HCT116 (cell line): Measurements from ENCODE around the gene PCDH17. TPM values are rescaled to one million over a fixed set of nuclear protein-coding genes. Genes with fewer than 3 reads are reported as not detected.

Source experiments
- ATAC-seq: fragments of 200-7000 bp; cut with Tn5 transposase; 2 replicates; pipeline ENCODE4 v1.9.1; 2020; ENCODE audit warnings: mild to moderate bottlenecking, moderate library complexity
- BruUV-seq: library from RNA; stranded (reverse); fragments of 400-500 nt; replicated peaks from 2 replicates; lab custom pipeline; 2021; lab: Mats Ljungman, UMichigan
- CTCF ChIA-PET: fragments of 300-600 bp; sonication (Branson Sonifier 250); formaldehyde crosslinking; loops from one replicate; lab custom pipeline; 2021; ENCODE audit warnings: antibody characterized with exemption; lab: Charles Lee
- POLR2A ChIA-PET: fragments of 300-600, 350-600 bp; sonication (Branson Sonifier 250); formaldehyde crosslinking; loops from one replicate; lab custom pipeline; 2021; ENCODE audit warnings: antibody characterized with exemption; lab: Charles Lee
- RAD21 ChIA-PET, 2 experiments: fragments of 300-600 bp; sonication (Branson Sonifier 250); formaldehyde crosslinking; loops; one replicate each; lab custom pipeline; 2023; ENCODE audit warnings: low total read pairs in 2 of 2; ENCODE audit not compliant: uncharacterized antibody in 2 of 2, unreplicated experiment in 2 of 2, low non-redundant PET in 1 of 2; lab: Charles Lee
- DNase-seq: peaks from one replicate; pipeline ENCODE4 v3.0.0-alpha.2; 2010; ENCODE audit warnings: low read depth, low spot score
- H2AFZ ChIP-seq: fragments of 200-600 bp; shearing (Covaris generic), sonication (generic); 2 replicates; pipeline ENCODE4 v1.6.1; 2017; ENCODE audit warnings: low read depth, mixed run types, mixed read lengths, antibody characterized with exemption, low read length; ENCODE audit not compliant: poor library complexity, severe bottlenecking
- H3K27ac ChIP-seq: 2 replicates; pipeline ENCODE4 v1.5.1; 2012; ENCODE audit warnings: low read depth, low read length
- H3K27me3 ChIP-seq: fragments of 200-600 bp; sonication (generic); 2 replicates; pipeline ENCODE4 v1.6.1; 2016; ENCODE audit warnings: mixed run types, low read length, mixed read lengths; ENCODE audit not compliant: insufficient read depth
- H3K36me3 ChIP-seq, 2 experiments: fragments of 200-500 bp in 1 of 2; fragments of 200-600 bp in 1 of 2; sonication (Bioruptor generic) in 1 of 2; sonication (generic) in 1 of 2; 2 replicates each; pipeline versions ENCODE4 v1.5.1 to v1.6.1; 2014 to 2016; ENCODE audit warnings: low read length in 2 of 2, inconsistent platforms in 1 of 2, mixed read lengths in 1 of 2, mixed run types in 1 of 2; ENCODE audit not compliant: insufficient read depth in 2 of 2, control insufficient read depth in 1 of 2
- H3K4me1 ChIP-seq, 2 experiments: fragments of 200-600 bp in 1 of 2; sonication (generic) in 1 of 2; 2 replicates each; pipeline versions ENCODE4 v1.5.1 to v1.6.1; 2012 to 2017; ENCODE audit warnings: low read length in 2 of 2, inconsistent platforms in 1 of 2, mild to moderate bottlenecking in 1 of 2, mixed read lengths in 1 of 2, mixed run types in 1 of 2, moderate library complexity in 1 of 2; ENCODE audit not compliant: insufficient read depth in 2 of 2, control insufficient read depth in 1 of 2
- H3K4me2 ChIP-seq: fragments of 200-600 bp; sonication (generic); 2 replicates; pipeline ENCODE4 v1.6.1; 2017; ENCODE audit warnings: mixed run types, low read length, mixed read lengths
- H3K4me3 ChIP-seq, 2 experiments: fragments of 200-600 bp in 1 of 2; sonication (generic) in 1 of 2; replicated peaks in 1 of 2; 2 replicates each; pipeline ENCODE4 v1.5.1; 2011 to 2016; ENCODE audit warnings: low read length in 2 of 2, control low read depth in 1 of 2, low read depth in 1 of 2, mild to moderate bottlenecking in 1 of 2, mixed read lengths in 1 of 2, mixed run types in 1 of 2
- H3K79me2 ChIP-seq: fragments of 200-600 bp; sonication (generic); 2 replicates; pipeline ENCODE4 v1.6.1; 2017; ENCODE audit warnings: mild to moderate bottlenecking, mixed run types, low read length, moderate library complexity, mixed read lengths; ENCODE audit not compliant: insufficient read depth
- H3K9ac ChIP-seq: fragments of 200-600 bp; sonication (generic); 2 replicates; pipeline ENCODE4 v1.6.1; 2016; ENCODE audit warnings: low read length, mixed read lengths
- H3K9me2 ChIP-seq: fragments of 200-600 bp; sonication (generic), shearing (Covaris generic); 2 replicates; pipeline ENCODE4 v1.6.1; 2017; ENCODE audit warnings: mixed run types, mild to moderate bottlenecking, moderate library complexity; ENCODE audit not compliant: insufficient read depth
- H3K9me3 ChIP-seq, 2 experiments: fragments of 200-500 bp in 1 of 2; fragments of 200-600 bp in 1 of 2; sonication (Bioruptor generic) in 1 of 2; sonication (generic) in 1 of 2; 2 replicates each; pipeline ENCODE4 v1.6.1; 2014 to 2017; ENCODE audit warnings: low read length in 2 of 2, mixed read lengths in 2 of 2, inconsistent platforms in 1 of 2, low read depth in 1 of 2, mild to moderate bottlenecking in 1 of 2, mixed run types in 1 of 2, moderate library complexity in 1 of 2; ENCODE audit not compliant: control insufficient read depth in 1 of 2, insufficient read depth in 1 of 2
- H4K20me1 ChIP-seq: fragments of 200-600 bp; sonication (generic), shearing (Covaris generic); 2 replicates; pipeline ENCODE4 v1.6.1; 2017; ENCODE audit warnings: mixed run types, mild to moderate bottlenecking, moderate library complexity; ENCODE audit not compliant: insufficient read depth
- CBX3 ChIP-seq: IDR thresholded peaks from 2 replicates; pipeline ENCODE4 v1.6.1; 2012; ENCODE audit warnings: low read depth
- CEBPB ChIP-seq: IDR thresholded peaks from 2 replicates; pipeline ENCODE4 v1.6.1; 2012; ENCODE audit warnings: low read depth
- CTCF ChIP-seq, 3 experiments: fragments of 200-600 bp in 1 of 3; sonication (generic) in 1 of 3; IDR thresholded peaks in 2 of 3; conservative IDR thresholded peaks in 1 of 3; 2 replicates each; pipeline ENCODE4 v1.5.1; 2012 to 2017; ENCODE audit warnings: low read depth in 2 of 3, low read length in 2 of 3, antibody characterized with exemption in 1 of 3, borderline replicate concordance in 1 of 3, control low read depth in 1 of 3, mild to moderate bottlenecking in 1 of 3, mixed read lengths in 1 of 3, mixed run types in 1 of 3, moderate library complexity in 1 of 3; ENCODE audit not compliant: insufficient read depth in 1 of 3
- ELF1 ChIP-seq: IDR thresholded peaks from 2 replicates; pipeline ENCODE4 v1.6.1; 2012; ENCODE audit warnings: low read depth, borderline replicate concordance
- EZH2 ChIP-seq: fragments of 200-600 bp; sonication (generic); IDR thresholded peaks from 2 replicates; pipeline ENCODE4 v1.6.1; 2017; ENCODE audit warnings: antibody characterized with exemption, mixed run types
- EZH2phosphoT487 ChIP-seq: fragments of 200-600 bp; IDR thresholded peaks from 2 replicates; pipeline ENCODE4 v1.6.1; 2018; ENCODE audit warnings: antibody characterized with exemption, borderline replicate concordance
- FOSL1 ChIP-seq: IDR thresholded peaks from 2 replicates; pipeline ENCODE4 v1.6.1; 2012; ENCODE audit warnings: low read depth
- JUND ChIP-seq: IDR thresholded peaks from 2 replicates; pipeline ENCODE4 v1.6.1; 2012
- POLR2A ChIP-seq: IDR thresholded peaks from 2 replicates; pipeline ENCODE4 v1.7.0; 2011; ENCODE audit warnings: borderline replicate concordance; ENCODE audit not compliant: insufficient read depth, insufficient read length; ENCODE audit errors: extremely low read depth
- POLR2AphosphoS5 ChIP-seq: IDR thresholded peaks from 2 replicates; pipeline ENCODE4 v1.6.1; 2011; ENCODE audit warnings: mild to moderate bottlenecking, low read depth, low read length, moderate library complexity
- RAD21 ChIP-seq: IDR thresholded peaks from 2 replicates; pipeline ENCODE4 v1.6.1; 2012; ENCODE audit warnings: low read depth, mild to moderate bottlenecking
- SIN3A ChIP-seq: IDR thresholded peaks from 2 replicates; pipeline ENCODE4 v1.6.1; 2012; ENCODE audit warnings: low read depth
- SRF ChIP-seq: IDR thresholded peaks from 2 replicates; pipeline ENCODE4 v1.6.1; 2012; ENCODE audit warnings: low read depth
- TCF7L2 ChIP-seq: IDR thresholded peaks from 2 replicates; pipeline ENCODE4 v1.7.0; 2011; ENCODE audit warnings: borderline replicate concordance, inconsistent platforms; ENCODE audit not compliant: insufficient read depth, insufficient read length; ENCODE audit errors: extremely low read depth
- YY1 ChIP-seq: IDR thresholded peaks from 2 replicates; pipeline ENCODE4 v1.6.1; 2011; ENCODE audit warnings: low read length, low read depth, moderate library complexity, mild to moderate bottlenecking; ENCODE audit not compliant: insufficient replicate concordance; ENCODE audit errors: extremely low read depth
- ZNF274 ChIP-seq: fragments of 200-500 bp; sonication (Bioruptor generic); IDR thresholded peaks from 2 replicates; pipeline ENCODE4 v1.6.1; 2014; ENCODE audit warnings: mild to moderate bottlenecking, low read depth, low read length, inconsistent platforms
- intact Hi-C: fragments of 100-400 bp; cut with micrococcal nuclease; formaldehyde crosslinking; loops from 2 replicates; pipeline ENCODE4 v1.10.0; 2022
- total RNA-seq: library from RNA; stranded (reverse); gene quantifications from one replicate; pipeline ENCODE4 v1.2.1, GENCODE V29; 2021; ENCODE audit not compliant: unreplicated experiment
- TF ChIP-seq, protein P1 (sequence below): IDR thresholded peaks from 2 replicates; pipeline ENCODE4 v1.6.1; 2012
- TF ChIP-seq, protein P2 (sequence below): IDR thresholded peaks from 2 replicates; pipeline ENCODE4 v1.6.1; 2012
- TF ChIP-seq, protein P3 (sequence below): IDR thresholded peaks from 2 replicates; pipeline ENCODE4 v1.6.1; 2011; ENCODE audit warnings: mild to moderate bottlenecking, low read length, moderate library complexity; ENCODE audit not compliant: insufficient replicate concordance; ENCODE audit errors: extremely low read depth

Gene PCDH17
- total RNA-seq, 1 experiment from 2014 or later = 0.02 TPM

DNA sequence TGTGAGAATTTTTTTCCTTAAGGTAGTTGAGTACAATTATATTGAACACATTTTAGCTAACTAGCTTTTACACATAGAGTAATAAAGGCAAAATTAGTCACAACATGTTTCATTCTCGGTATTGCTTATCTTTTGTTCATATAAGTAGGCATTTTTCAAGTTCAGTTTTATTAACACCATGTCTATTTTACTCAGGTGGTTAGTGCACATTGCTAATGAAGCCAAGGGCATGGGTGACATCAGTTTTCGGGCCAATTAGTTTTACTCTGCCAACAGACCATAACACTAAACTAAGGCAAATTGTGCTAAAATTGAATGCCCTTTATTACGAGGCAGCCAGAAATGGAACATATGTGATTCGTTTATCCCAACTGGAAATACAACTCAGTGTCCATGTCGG, 19.6 kb upstream of the PCDH17 start:
- no peak overlapping the region for H3K9ac ChIP-seq
- RAD21 ChIA-PET = no interaction called here
- peaks cover 16 to 17% of the 10 kb centered on the region in 2 experiments; a peak in 2 of 4 replicates for H3K9me3 ChIP-seq
- no peaks in the 10 kb centered on the region for H3K27me3 ChIP-seq
- H3K4me1 ChIP-seq = no peaks in the 10 kb centered on the region
- no peak for TF ChIP-seq EZH2
- TF ChIP-seq YY1 = no peak
- no peak for TF ChIP-seq RAD21
- TF ChIP-seq SRF = no peak
- TF ChIP-seq EZH2phosphoT487 = no peak
- no peak for TF ChIP-seq SIN3A
- no peak for TF ChIP-seq CEBPB
- no peak for TF ChIP-seq POLR2A
- no peak for TF ChIP-seq JUND
- no peak for TF ChIP-seq CBX3
- TF ChIP-seq POLR2AphosphoS5 = no peak
- no peak for TF ChIP-seq TCF7L2
- TF ChIP-seq ELF1 = no peak
- TF ChIP-seq, protein P1, sequence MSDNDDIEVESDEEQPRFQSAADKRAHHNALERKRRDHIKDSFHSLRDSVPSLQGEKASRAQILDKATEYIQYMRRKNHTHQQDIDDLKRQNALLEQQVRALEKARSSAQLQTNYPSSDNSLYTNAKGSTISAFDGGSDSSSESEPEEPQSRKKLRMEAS = no peak
- TF ChIP-seq, protein P2, sequence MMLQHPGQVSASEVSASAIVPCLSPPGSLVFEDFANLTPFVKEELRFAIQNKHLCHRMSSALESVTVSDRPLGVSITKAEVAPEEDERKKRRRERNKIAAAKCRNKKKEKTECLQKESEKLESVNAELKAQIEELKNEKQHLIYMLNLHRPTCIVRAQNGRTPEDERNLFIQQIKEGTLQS = no peak
- no peak for TF ChIP-seq ZNF274
- TF ChIP-seq, protein P3, sequence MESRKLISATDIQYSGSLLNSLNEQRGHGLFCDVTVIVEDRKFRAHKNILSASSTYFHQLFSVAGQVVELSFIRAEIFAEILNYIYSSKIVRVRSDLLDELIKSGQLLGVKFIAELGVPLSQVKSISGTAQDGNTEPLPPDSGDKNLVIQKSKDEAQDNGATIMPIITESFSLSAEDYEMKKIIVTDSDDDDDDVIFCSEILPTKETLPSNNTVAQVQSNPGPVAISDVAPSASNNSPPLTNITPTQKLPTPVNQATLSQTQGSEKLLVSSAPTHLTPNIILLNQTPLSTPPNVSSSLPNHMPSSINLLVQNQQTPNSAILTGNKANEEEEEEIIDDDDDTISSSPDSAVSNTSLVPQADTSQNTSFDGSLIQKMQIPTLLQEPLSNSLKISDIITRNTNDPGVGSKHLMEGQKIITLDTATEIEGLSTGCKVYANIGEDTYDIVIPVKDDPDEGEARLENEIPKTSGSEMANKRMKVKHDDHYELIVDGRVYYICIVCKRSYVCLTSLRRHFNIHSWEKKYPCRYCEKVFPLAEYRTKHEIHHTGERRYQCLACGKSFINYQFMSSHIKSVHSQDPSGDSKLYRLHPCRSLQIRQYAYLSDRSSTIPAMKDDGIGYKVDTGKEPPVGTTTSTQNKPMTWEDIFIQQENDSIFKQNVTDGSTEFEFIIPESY = no peak
- TF ChIP-seq FOSL1 = no peak
- no peak for TF ChIP-seq CTCF (IDR thresholded peaks at IDR 0.05 in 2 of 3, conservative IDR thresholded peaks at IDR 0.05 in 1 of 3; ENCODE audit: borderline replicate concordance in 1 of 3, insufficient read depth in 1 of 3, low read depth in 2 of 3, low read length in 2 of 3)
- TF ChIP-seq, all 23 proteins: peak for 0
- intact Hi-C loops = no loop called here
- no peak overlapping the region for H2AFZ ChIP-seq
- no TSS peak for BruUV-seq
- no peak for DNase-seq
- no peaks in the 10 kb centered on the region for H3K9me2 ChIP-seq
- CTCF ChIA-PET = no interaction called here
- H3K79me2 ChIP-seq = no peaks in the 10 kb centered on the region
- no peaks in the 10 kb centered on the region for H3K36me3 ChIP-seq
- no peaks in the 10 kb centered on the region for H4K20me1 ChIP-seq
- ATAC-seq = no peak
- no peak overlapping the region for H3K4me2 ChIP-seq
- H3K4me3 ChIP-seq = no peak overlapping the region
- no peak overlapping the region for H3K27ac ChIP-seq
- POLR2A ChIA-PET = no interaction called here
